Activated CD4-positive, alpha-beta memory T cell treated with anti-CD3 and anti-CD28 coated beads, Interleukin-2, amount 10 ng/mL, durations not matched to agents 7 days and 5 days (primary cell): ENCODE measurements around the gene SMAD5. TPM values are rescaled to one million over a fixed set of nuclear protein-coding genes. Genes with fewer than 3 reads are reported as not detected.

ENCODE experiments used
- CTCF ChIA-PET: fragments of 350-600 bp; sonication (Branson Sonifier 250); formaldehyde crosslinking; loops from one replicate; lab custom pipeline; 2021; ENCODE audit warnings: antibody characterized with exemption, inconsistent platforms; lab: Charles Lee
- POLR2A ChIA-PET: fragments of 350-600 bp; sonication (Branson Sonifier 250); formaldehyde crosslinking; loops from one replicate; lab custom pipeline; 2021; ENCODE audit warnings: antibody characterized with exemption; lab: Charles Lee
- DNase-seq: peaks from one replicate; pipeline ENCODE4 v3.0.0-alpha.2; 2020
- H3K27ac Mint-ChIP-seq: one replicate; pipeline ENCODE4 v1.8.0; 2021; ENCODE audit warnings: mild to moderate bottlenecking, mixed read lengths
- H3K27me3 Mint-ChIP-seq: one replicate; pipeline ENCODE4 v1.8.0; 2021; ENCODE audit warnings: mixed read lengths
- H3K36me3 Mint-ChIP-seq: one replicate; pipeline ENCODE4 v1.8.0; 2021; ENCODE audit warnings: low read depth, mixed read lengths
- H3K4me1 Mint-ChIP-seq: one replicate; pipeline ENCODE4 v1.8.0; 2021; ENCODE audit warnings: mixed read lengths
- H3K4me3 Mint-ChIP-seq: one replicate; pipeline ENCODE4 v1.8.0; 2021; ENCODE audit warnings: mild to moderate bottlenecking, mixed read lengths
- H3K9me3 Mint-ChIP-seq: one replicate; pipeline ENCODE4 v1.8.0; 2021; ENCODE audit warnings: mixed read lengths
- total RNA-seq, 2 experiments: library from RNA; stranded (reverse); gene quantifications; one replicate each; pipeline ENCODE4 v1.2.3, GENCODE V29; 2021

Gene SMAD5
- total RNA-seq, 2 experiments from 2014 or later = 11.5 to 11.8 TPM

DNA sequence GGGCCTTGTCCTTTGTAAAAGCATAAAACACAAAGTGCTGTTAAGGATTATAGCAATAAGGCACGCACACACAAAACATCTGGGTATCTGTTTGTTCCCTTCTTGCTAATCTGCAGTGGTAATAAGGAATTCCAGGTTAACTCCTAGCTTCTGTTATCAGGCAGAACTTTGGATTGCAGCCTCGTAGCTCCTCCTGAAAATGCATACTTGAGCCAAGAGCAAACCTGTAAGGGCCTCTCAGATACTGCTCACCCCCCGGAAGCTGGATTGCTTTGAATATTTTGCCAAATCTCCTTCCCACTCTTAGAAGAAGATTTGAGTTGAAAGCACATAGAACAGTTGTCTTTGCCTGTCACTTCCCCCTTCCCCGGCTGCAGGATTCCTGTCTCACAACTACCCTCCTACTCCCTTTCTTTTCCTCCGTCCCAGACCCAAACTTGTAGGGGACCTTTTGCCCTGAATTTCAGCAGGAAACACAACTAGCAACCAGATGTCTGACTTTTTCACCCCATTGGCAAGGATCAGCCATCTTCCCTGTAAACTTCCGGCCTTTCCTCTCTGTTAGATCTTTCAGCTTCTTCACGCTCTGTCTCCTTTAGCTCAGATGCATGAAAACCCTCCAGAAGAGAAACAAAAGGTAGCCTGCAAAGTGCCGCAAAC lies 28.2 kb upstream of the SMAD5 start:
- ChIA-PET POLR2A (no interaction called here), CTCF (no interaction called here)
- H3K4me1 Mint-ChIP-seq = no peaks in the 10 kb centered on the region
- DNase-seq = no peak
- peaks cover 6% of the 10 kb centered on the region for H3K27me3 Mint-ChIP-seq
- H3K36me3 Mint-ChIP-seq = no peaks in the 10 kb centered on the region
- no peak overlapping the region for H3K4me3 Mint-ChIP-seq
- H3K9me3 Mint-ChIP-seq = no peaks in the 10 kb centered on the region
- H3K27ac Mint-ChIP-seq = no peak overlapping the region

DNA sequence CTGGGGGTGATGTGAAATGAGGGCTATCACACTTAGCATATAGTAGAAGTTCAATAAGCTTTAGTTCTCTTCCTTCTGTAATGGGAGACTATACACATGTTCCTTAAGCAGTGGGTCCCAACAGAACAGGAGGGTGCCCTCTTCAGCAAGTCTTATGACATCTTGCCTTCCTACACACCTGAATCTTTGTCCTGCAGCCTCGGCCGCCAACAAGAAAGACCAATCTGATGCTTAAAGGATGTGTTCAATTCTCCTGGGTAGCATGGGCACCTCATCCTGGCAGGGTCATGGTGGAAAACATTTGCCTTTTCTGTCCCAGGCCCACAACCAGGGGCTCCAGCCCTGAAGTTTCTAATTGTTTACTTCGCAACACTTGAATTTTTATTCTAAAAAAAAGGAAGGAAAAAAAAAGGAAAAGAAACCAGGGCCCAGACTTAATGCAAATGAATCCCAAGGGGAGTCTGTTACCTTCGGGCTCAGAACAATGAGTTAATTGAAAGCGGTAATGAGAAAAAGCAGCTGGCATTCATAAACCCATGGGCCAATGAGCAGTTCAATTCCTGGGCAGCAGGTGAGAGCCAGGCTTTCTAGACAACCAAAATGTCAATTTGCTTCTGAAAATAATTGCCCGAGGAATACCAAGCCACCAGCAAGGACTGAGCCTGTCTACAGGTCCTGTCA lies 26.2 kb upstream of the SMAD5 start:
- Mint-ChIP-seq H3K4me1 (no peaks in the 10 kb centered on the region), H3K27ac (no peak overlapping the region), H3K36me3 (no peaks in the 10 kb centered on the region), H3K4me3 (no peak overlapping the region), H3K9me3 (no peaks in the 10 kb centered on the region), H3K27me3 (peaks cover 8% of the 10 kb centered on the region)
- CTCF ChIA-PET = no interaction called here
- POLR2A ChIA-PET = no interaction called here
- DNase-seq = no peak

DNA sequence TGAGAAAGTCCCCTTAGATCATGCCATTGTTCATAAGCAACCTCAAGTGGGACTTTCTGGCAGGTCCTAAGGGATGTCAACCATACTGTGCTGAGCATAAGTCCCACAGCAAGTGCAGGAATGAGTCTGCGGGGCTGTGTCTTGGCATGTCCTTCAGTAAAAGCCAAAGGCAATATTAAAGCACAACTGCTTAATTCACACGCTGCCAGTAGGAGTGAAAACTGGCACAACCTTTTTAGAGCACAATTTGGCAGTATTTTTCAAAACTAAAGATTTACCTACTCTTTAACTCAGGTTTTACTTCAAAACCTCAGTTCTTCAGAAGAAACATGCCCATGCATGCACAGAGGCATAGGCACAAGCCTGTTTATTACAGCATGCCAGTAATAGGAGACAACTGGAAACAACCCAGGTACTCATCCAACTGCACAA lies 24.4 kb upstream of the SMAD5 start:
- H3K36me3 Mint-ChIP-seq = no peaks in the 10 kb centered on the region
- H3K27ac Mint-ChIP-seq = no peak overlapping the region

DNA sequence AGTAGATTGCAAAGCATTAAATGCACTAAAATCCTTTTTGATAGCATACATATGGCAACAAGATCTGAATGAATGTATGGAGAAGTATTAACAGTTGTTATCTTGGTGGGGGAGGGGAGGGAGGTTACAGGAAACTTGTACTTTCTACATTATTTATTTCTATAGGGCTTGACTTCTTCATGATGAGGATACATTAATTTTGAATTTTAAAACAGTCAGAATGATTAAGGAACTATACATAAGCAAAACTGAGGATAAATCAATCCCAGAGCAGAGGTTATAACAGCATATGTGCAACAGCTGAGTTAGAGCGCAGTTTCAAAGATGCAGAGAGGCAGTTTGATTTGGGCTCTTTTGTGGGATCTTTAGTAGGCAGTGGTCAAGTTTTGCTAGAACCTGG lies 23.9 kb upstream of the SMAD5 start:
- no peaks in the 10 kb centered on the region for H3K36me3 Mint-ChIP-seq
- ChIA-PET POLR2A (no interaction called here), CTCF (no interaction called here)

More for the DNA sequence above, 24.4 kb upstream of the SMAD5 start:
- ChIA-PET CTCF (no interaction called here), POLR2A (no interaction called here)
- no peaks in the 10 kb centered on the region for H3K9me3 Mint-ChIP-seq
- H3K27me3 Mint-ChIP-seq = peaks cover 13% of the 10 kb centered on the region
- no peak for DNase-seq
- H3K4me3 Mint-ChIP-seq = no peak overlapping the region
- H3K4me1 Mint-ChIP-seq = no peaks in the 10 kb centered on the region

DNA sequence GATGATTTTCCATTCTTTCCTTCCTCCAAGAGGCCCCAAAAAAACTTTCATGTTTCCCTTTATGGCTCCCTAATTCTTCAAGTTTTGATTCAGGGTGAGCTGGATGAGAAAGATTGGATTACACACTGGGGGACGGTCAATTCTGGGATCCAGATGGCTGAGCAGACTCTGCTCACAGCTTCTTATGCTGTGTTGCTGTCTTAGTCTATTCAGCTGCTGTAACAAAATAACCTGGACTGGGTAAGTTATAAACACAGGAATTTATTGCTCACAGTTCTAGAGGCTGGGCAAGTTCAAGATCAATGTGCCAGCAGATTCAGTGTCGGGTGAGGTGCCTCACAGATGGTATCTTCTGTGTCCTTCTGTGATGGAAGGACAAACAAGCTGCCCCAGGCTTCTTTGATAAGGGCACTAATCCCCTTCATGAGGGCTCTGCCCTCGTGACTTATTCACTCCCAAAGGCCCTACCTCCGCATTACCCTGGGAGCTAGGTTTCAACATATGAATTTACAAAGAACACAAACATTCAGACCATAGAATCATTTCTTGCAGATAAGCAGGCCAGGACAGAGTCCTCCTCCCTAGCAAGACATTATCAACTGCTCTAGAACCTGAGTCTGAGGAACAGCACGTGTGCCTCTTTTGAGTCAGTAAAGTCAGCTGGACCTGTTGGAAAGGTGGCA lies 23.1 kb upstream of the SMAD5 start:
- no peaks in the 10 kb centered on the region for H3K9me3 Mint-ChIP-seq
- no peaks in the 10 kb centered on the region for H3K4me1 Mint-ChIP-seq
- no peak for DNase-seq
- no peak overlapping the region for H3K4me3 Mint-ChIP-seq
- POLR2A ChIA-PET = no interaction called here
- CTCF ChIA-PET = no interaction called here
- no peaks in the 10 kb centered on the region for H3K36me3 Mint-ChIP-seq
- peaks cover 13% of the 10 kb centered on the region for H3K27me3 Mint-ChIP-seq
- H3K27ac Mint-ChIP-seq = no peak overlapping the region

More for the DNA sequence above, 23.9 kb upstream of the SMAD5 start:
- no peak overlapping the region for H3K27ac Mint-ChIP-seq
- H3K4me3 Mint-ChIP-seq = no peak overlapping the region
- H3K27me3 Mint-ChIP-seq = peaks cover 13% of the 10 kb centered on the region
- H3K4me1 Mint-ChIP-seq = no peaks in the 10 kb centered on the region
- DNase-seq = no peak
- H3K9me3 Mint-ChIP-seq = no peaks in the 10 kb centered on the region

DNA sequence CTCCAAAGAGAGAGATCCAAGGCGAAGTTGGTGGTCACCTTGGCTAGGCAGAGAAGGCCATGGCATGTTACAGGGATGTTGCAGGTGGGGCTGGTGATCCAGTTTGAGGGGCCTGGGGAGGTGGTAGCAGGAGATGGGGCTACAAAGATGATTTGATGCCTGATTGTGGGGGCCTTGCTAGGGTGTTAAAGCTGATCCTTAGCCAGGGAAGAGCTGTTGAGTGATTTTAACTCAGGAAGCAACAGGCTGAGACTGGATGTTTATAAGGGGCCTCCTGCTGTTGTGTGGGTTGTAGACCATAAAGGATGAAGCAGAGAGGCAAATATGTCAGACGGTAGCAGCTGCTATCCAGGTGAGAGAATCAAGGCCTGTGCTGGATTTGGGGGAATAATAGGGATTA lies 19.0 kb upstream of the SMAD5 start:
- H3K9me3 Mint-ChIP-seq = no peaks in the 10 kb centered on the region
- no peak for DNase-seq
- no peak overlapping the region for H3K4me3 Mint-ChIP-seq
- POLR2A ChIA-PET = no interaction called here
- peaks cover 19% of the 10 kb centered on the region for H3K27me3 Mint-ChIP-seq
- CTCF ChIA-PET = no interaction called here
- H3K36me3 Mint-ChIP-seq = no peaks in the 10 kb centered on the region
- H3K27ac Mint-ChIP-seq = no peak overlapping the region
- no peaks in the 10 kb centered on the region for H3K4me1 Mint-ChIP-seq

DNA sequence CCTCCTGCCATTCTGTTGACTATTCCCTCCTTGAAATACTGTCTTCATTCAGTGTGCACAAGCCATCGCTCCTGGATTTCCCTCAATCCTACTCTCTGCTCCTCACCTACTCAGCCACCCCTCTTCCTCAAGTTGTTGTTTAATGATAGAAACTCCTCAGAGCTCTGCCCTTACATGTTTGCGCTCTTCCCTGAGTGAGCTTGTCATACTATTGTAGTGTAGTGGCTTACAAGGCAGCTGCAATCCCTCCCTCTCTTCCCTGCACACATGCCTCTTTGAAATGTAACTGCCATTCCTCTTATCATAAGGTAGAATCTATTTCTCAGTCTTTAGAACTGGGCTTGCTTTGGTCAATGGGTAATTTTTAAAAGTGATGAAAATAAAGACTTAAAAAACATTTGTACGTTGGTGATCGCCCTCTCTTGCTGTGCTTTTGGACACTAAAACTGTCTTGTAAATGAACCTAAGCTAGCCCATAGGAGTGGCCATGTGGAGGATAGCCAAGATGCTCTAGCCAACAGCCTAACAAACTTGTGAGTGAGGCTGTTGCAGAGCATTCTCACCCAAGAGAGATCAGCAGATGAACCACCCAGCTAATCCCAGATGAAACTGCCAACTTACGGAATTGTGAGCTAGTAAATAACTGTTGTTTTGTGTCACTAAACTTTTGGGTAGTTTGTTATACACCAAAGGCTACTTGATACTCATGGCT lies 18.1 kb upstream of the SMAD5 start:
- no peaks in the 10 kb centered on the region for H3K9me3 Mint-ChIP-seq
- H3K4me3 Mint-ChIP-seq = no peak overlapping the region
- H3K36me3 Mint-ChIP-seq = no peaks in the 10 kb centered on the region
- H3K4me1 Mint-ChIP-seq = no peaks in the 10 kb centered on the region
- no peak overlapping the region for H3K27ac Mint-ChIP-seq
- POLR2A ChIA-PET = no interaction called here
- no peak for DNase-seq
- CTCF ChIA-PET = no interaction called here
- peaks cover 21% of the 10 kb centered on the region for H3K27me3 Mint-ChIP-seq

DNA sequence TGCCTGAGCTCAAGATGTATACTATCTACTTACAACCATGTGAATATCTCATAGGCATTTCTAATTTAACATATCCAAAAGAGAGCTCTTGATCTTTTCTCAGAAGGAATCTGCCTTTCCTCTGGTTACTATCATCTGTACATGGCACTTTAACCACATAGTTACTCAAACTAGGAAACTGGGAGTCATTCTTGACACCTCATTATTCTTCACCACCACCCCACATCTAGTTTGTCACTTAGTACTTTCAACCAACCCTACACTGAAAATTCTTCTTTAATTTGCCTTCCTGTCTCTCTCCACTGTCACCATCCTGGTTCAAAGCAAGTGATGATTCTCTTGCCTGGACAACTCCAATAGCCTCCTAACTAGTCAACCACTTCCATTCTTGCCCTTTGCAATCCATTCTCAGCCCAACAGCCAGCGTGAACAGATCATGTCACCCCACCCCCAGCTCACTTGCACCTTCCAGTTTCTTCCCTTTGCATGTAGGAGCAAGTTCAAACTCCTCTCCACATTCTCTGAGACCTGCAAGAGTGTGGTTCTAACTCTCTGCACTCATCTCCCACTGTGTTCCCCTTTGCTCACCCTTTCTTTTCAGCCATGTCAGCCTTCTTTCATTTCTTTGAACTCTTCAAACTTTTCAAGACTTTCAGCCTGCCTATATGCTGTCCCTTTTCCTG lies 17.3 kb upstream of the SMAD5 start:
- no peak overlapping the region for H3K27ac Mint-ChIP-seq
- H3K36me3 Mint-ChIP-seq = no peaks in the 10 kb centered on the region
- H3K4me1 Mint-ChIP-seq = no peaks in the 10 kb centered on the region
- no peak overlapping the region for H3K4me3 Mint-ChIP-seq
- H3K9me3 Mint-ChIP-seq = no peaks in the 10 kb centered on the region
- CTCF ChIA-PET = no interaction called here
- peaks cover 23% of the 10 kb centered on the region for H3K27me3 Mint-ChIP-seq
- POLR2A ChIA-PET = no interaction called here
- DNase-seq = no peak

DNA sequence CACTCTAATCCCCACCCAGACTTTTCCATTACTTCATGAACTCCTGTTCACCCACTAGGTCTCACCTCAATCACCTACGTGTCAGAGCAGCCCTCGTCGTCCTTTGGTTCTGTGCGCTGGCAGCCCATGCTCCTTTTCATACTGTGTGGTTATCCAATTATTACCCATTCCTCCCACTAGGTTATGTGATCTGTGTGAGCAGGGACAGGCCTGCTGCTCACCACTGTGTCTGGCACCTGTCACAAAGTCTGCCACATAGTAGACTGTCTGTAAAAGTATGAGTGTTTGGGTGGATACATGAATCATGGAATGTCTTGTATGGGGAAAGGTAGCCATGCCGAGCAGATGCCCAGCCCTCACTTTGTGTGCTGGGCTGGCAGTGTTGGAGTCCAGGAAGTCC lies 12.1 kb upstream of the SMAD5 start:
- no peak overlapping the region for H3K4me3 Mint-ChIP-seq
- ChIA-PET CTCF (no interaction called here), POLR2A (no interaction called here)
- H3K9me3 Mint-ChIP-seq = no peaks in the 10 kb centered on the region
- no peak for DNase-seq
- H3K36me3 Mint-ChIP-seq = no peaks in the 10 kb centered on the region
- no peak overlapping the region for H3K27ac Mint-ChIP-seq
- H3K4me1 Mint-ChIP-seq = no peaks in the 10 kb centered on the region
- H3K27me3 Mint-ChIP-seq = peaks cover 30% of the 10 kb centered on the region

DNA sequence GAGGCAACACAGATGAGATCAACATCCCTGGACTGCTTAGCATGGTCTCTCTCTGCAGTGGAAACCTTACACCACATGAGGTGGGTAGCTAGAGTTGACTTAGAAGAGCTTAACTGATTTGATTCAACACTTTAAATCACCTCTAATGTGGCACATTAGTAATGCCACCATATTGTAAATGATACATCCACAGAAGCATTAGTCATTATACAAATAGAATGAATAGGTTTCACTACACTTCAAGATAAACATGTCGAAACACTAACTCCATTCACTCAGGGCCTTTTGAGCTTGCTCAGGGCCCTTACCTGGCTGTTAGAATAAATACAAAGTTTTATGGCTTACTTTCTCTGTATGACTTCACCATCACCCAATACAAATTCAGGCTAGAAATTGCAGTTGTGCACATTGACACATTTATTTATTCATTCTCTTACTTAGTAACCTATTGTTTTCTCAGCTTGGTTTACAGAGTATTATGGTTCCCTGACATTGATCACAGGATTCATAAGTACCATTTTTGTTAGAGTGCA lies 9.3 kb upstream of the SMAD5 start:
- H3K27me3 Mint-ChIP-seq = peaks cover 40% of the 10 kb centered on the region
- no peak for DNase-seq
- CTCF ChIA-PET = interaction anchor here (2.0 kb wide), 1 partner anchor 10 kb away, joined by 5 read pairs; the partner anchor contains the start of gene SMAD5
- H3K36me3 Mint-ChIP-seq = no peaks in the 10 kb centered on the region
- H3K27ac Mint-ChIP-seq = no peak overlapping the region
- POLR2A ChIA-PET = interaction anchor here (1.7 kb wide), 1 partner anchor 11 kb away, joined by 6 read pairs; no protein-coding TSS in a partner anchor
- H3K4me3 Mint-ChIP-seq = no peak overlapping the region
- no peaks in the 10 kb centered on the region for H3K4me1 Mint-ChIP-seq
- no peaks in the 10 kb centered on the region for H3K9me3 Mint-ChIP-seq

DNA sequence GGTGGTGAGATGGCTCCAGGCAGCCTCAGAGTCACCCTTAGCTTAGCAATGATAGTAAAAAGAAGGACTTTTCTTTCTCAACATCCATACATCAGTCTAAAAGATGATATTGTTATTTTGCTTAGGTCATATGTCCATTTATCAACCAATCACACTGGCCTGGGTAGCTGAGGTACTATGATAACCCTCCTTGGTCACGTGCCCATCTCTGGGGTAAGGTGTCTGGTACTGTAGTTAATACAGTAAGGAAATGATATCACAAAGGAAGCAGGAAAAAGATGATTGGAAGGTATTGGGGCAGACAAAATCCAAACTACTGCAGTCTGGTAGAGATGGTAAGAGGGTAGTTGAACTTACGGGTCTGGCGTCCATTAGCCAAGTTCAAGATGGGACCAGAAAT lies 5.1 kb upstream of the SMAD5 start:
- peaks cover 52% of the 10 kb centered on the region for H3K27me3 Mint-ChIP-seq
- H3K4me1 Mint-ChIP-seq = peaks cover 6% of the 10 kb centered on the region
- no peak for DNase-seq
- H3K27ac Mint-ChIP-seq = no peak overlapping the region
- no peak overlapping the region for H3K4me3 Mint-ChIP-seq
- no peaks in the 10 kb centered on the region for H3K9me3 Mint-ChIP-seq
- ChIA-PET CTCF (no interaction called here), POLR2A (no interaction called here)
- no peaks in the 10 kb centered on the region for H3K36me3 Mint-ChIP-seq

DNA sequence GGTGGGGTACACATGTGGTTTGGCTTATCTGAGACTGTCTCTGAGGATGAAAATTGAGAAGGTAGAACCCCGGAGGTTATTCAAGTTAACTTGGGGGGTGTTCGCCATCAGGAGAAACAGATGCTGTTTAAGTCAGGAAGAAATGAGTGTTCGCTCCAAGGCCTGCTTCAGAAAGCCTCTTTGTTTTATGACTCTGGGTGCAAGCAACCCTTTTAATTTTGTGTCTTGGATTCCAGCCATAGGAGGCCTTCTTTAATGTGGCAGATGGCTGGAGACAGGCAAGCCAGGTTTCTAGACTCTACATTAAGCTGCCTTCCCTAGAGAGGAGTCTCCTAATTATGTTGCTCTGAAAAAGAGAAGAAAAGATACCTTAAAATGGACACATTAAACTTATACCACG lies 4.2 kb upstream of the SMAD5 start:
- DNase-seq = no peak
- ChIA-PET POLR2A (no interaction called here), CTCF (no interaction called here)
- Mint-ChIP-seq H3K4me3 (no peak overlapping the region), H3K9me3 (no peaks in the 10 kb centered on the region), H3K4me1 (peaks cover 8% of the 10 kb centered on the region), H3K27ac (no peak overlapping the region), H3K27me3 (peaks cover 51% of the 10 kb centered on the region), H3K36me3 (no peaks in the 10 kb centered on the region)
